Adrenal gland (tissue), 12 donors: ENCODE results near the gene CNTLN. TPM values are rescaled to one million over a fixed set of nuclear protein-coding genes. Genes with fewer than 3 reads are reported as not detected.

Source experiments
- DNase-seq, 7 donors: peaks; one replicate each; pipeline ENCODE4 v3.0.0-alpha.2; 2019 to 2020
- H3K27ac ChIP-seq, 5 donors: fragments of 200-600 bp; sonication (generic) in 4 of 5; 1 replicate in 3 of 5; 2 replicates in 2 of 5; pipeline versions ENCODE4 v1.5.1 to v1.8.0; 2016 to 2020; ENCODE audit warnings: mild to moderate bottlenecking in 1 of 5
- H3K27me3 ChIP-seq: fragments of 200-600 bp; 2 replicates; pipeline ENCODE4 v1.8.0; 2021
- H3K36me3 ChIP-seq, 2 donors: fragments of 200-600 bp; replicated peaks in 1 of 2; 1 replicate in 1 of 2; 2 replicates in 1 of 2; pipeline versions ENCODE4 v1.5.1 to v1.8.0; 2018 to 2022
- H3K4me1 ChIP-seq, 2 donors: fragments of 200-600 bp; replicated peaks in 1 of 2; 1 replicate in 1 of 2; 2 replicates in 1 of 2; pipeline versions ENCODE4 v1.5.1 to v1.8.0; 2018 to 2021
- H3K4me3 ChIP-seq, 4 donors: fragments of 200-600 bp; sonication (generic) in 3 of 4; one replicate each; pipeline ENCODE4 v1.5.1; 2016 to 2018
- H3K9me3 ChIP-seq, 3 donors: fragments of 200-600 bp; sonication (generic) in 1 of 3; replicated peaks in 1 of 3; 1 replicate in 2 of 3; 2 replicates in 1 of 3; pipeline versions ENCODE4 v1.5.1 to v1.8.0; 2016 to 2021
- POLR2A ChIP-seq, 2 donors: fragments of 450-650 bp; IDR thresholded peaks; one replicate each; pipeline ENCODE4 v1.6.1; 2017; ENCODE audit warnings: antibody characterized with exemption in 2 of 2, mild to moderate bottlenecking in 2 of 2, moderate library complexity in 1 of 2
- WGBS, 4 donors: extraction: QIAGEN DNeasy Blood & Tissue Kit in 2 of 4; methylation state at CpG; one replicate each; pipeline versions ENCODE4 v1.1.5 to v1.1.7; 2013 to 2017; 5-methylcytosine and 5-hydroxymethylcytosine counted together
- intact Hi-C, 2 donors: fragments of 100-400 bp; cut with DNase I; formaldehyde crosslinking; loops; one replicate each; pipeline versions ENCODE4 v1.14.1 to v1.15.0; 2022 to 2023
- polyA plus RNA-seq, 3 donors: library from polyadenylated mRNA; stranded (reverse); fragments of 200-250 nt in 2 of 3; fragments of 350-450 nt in 1 of 3; fragmentation: Illumina TruSeq in 1 of 3; extraction: RNeasy Lipid Tissue Mini Kit (QIAGEN cat#74804) in 1 of 3; gene quantifications; one replicate each; pipeline ENCODE4 v1.2.3, GENCODE V29; 2013 to 2014
- total RNA-seq, 9 donors: library from RNA; depleted of rRNA in 4 of 9; stranded (reverse); fragments of >200 nt in 4 of 9; fragments of 120-200 nt in 1 of 9; fragmentation: NEBNext Ultra II Directional in 1 of 9; extraction: Animal tissue kit (Norgen Biotek cat#: 25700) in 1 of 9; gene quantifications; one replicate each; pipeline versions ENCODE4 v1.1.0 to v1.2.4, GENCODE V29; 2013 to 2023
- TF ChIP-seq, protein P1 (sequence below), 6 experiments: fragments of 450-650 bp in 4 of 6; fragments of 200-600 bp in 2 of 6; sonication (generic) in 1 of 6; IDR thresholded peaks; 1 replicate in 5 of 6; 2 replicates in 1 of 6; pipeline versions ENCODE4 v1.5.1 to v1.8.0; 2016 to 2021; ENCODE audit warnings: antibody characterized with exemption in 6 of 6, mild to moderate bottlenecking in 2 of 6, moderate library complexity in 1 of 6
- donor health status: healthy with polysubstance abuse.
- donor health status: Bipolar disorder and iron deficiency.
- donor health status: DM: yes; HTN: yes; CAD: no.
- donor health status: DM: no; HTN: no; CAD: no.
- donor health status: DM: no; HTN: no; CAD: no.
- donor health status: DM: yes; HTN: yes; CAD: no.

Gene CNTLN
- total and polyA plus RNA-seq, 12 donors = 2.1 to 13.6 (median 6.4) TPM

DNA sequence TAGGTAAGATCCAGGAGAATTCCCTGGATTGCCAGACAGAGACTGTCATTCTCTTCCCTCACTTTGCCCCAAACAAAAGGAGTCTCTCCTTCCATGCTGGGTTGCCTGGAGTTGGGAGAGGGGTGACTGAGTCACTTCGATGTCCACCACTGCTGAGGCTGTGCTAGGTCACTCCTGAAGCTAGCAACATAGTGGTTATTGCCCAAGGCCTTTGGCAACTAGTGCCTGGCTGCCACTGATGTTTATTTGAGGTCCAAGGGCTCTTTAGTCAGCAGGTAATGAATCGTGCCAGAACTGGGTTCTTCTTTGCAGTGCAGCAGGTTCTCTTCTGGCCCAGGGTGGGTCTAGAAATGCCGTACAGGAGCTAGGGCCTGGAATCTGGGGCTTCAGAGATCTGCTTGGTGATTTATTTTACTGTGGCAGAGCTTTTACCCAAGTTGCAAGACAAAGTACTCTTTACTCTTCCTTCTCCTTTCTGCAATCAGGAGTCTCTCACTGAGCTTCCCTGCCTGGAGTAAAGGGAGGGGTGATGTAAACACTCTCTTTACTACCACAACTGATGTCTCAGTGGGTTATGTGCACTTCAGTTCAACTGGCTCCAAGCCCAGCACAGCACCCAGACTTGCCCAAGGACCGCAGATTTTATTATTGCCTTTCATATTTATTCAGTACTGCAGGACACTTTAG, 288.3 kb downstream of the CNTLN start:
- peak overlapping the region in 1 of 5 donors; percentile 4 for H3K27ac ChIP-seq
- no peaks in the 10 kb centered on the region for H3K36me3 ChIP-seq
- H3K4me3 ChIP-seq = no peak overlapping the region
- peak in 4 of 7 donors; percentile 23 to 58 (median 40) for DNase-seq
- H3K9me3 ChIP-seq = no peaks in the 10 kb centered on the region
- H3K27me3 ChIP-seq = no peaks in the 10 kb centered on the region
- H3K4me1 ChIP-seq = no peaks in the 10 kb centered on the region
- WGBS, 4 donors = 73 to 78% (median 76%) methylated on average over 4 of the region's 4 CpGs
- intact Hi-C loops = no loop called here
- TF ChIP-seq POLR2A (IDR thresholded peaks at IDR 0.05) = no peak
- TF ChIP-seq, protein P1, sequence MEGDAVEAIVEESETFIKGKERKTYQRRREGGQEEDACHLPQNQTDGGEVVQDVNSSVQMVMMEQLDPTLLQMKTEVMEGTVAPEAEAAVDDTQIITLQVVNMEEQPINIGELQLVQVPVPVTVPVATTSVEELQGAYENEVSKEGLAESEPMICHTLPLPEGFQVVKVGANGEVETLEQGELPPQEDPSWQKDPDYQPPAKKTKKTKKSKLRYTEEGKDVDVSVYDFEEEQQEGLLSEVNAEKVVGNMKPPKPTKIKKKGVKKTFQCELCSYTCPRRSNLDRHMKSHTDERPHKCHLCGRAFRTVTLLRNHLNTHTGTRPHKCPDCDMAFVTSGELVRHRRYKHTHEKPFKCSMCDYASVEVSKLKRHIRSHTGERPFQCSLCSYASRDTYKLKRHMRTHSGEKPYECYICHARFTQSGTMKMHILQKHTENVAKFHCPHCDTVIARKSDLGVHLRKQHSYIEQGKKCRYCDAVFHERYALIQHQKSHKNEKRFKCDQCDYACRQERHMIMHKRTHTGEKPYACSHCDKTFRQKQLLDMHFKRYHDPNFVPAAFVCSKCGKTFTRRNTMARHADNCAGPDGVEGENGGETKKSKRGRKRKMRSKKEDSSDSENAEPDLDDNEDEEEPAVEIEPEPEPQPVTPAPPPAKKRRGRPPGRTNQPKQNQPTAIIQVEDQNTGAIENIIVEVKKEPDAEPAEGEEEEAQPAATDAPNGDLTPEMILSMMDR (IDR thresholded peaks at IDR 0.05) = no peak

DNA sequence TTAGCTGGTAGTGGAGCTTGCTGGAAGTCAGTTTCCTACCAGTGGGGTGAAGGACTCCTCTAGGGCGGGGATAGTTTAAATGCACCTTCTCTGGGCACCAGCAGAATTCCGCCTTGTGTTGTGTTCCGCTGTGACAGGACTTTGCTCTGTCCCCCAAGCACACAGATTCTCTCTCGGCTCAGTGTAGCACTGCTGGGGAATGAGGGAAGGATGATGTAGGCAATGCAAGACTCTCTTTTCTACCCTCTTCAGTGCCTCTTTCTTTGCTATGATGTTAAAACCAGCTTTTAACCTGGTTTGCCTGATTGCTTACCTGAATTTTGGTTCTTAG, 288.8 kb downstream of the CNTLN start:
- intact Hi-C loops = no loop called here

DNA sequence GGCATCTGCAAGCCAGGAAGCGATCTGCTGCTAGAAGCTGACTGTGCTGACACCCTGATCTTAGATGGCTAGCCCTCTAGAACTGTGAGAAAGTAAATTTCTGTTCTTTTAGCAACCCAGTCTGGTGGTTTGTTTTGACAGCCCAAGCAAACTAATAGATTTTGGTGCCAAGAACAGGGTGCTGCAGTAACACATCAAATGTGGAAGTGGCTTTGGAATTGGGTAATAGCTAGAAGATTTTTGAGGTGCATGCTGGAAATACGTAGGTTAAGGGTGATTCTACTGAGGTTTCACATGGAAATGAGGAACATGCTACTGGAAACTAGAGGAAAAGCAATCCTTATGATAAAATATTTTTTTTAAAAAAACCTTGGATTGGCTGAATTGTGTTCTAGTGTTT, 290.5 kb downstream of the CNTLN start:
- intact Hi-C loops = no loop called here
- TF ChIP-seq POLR2A (IDR thresholded peaks at IDR 0.05) = no peak
- TF ChIP-seq, protein P1 (IDR thresholded peaks at IDR 0.05) = no peak

More for the DNA sequence above, 288.8 kb downstream of the CNTLN start:
- Histone ChIP-seq H3K27me3 (no peaks in the 10 kb centered on the region), H3K36me3 (no peaks in the 10 kb centered on the region), H3K4me3 (no peak overlapping the region), H3K9me3 (no peaks in the 10 kb centered on the region), H3K4me1 (no peaks in the 10 kb centered on the region), H3K27ac (no peak overlapping the region)
- TF ChIP-seq POLR2A (IDR thresholded peaks at IDR 0.05) = no peak
- TF ChIP-seq, protein P1 (IDR thresholded peaks at IDR 0.05) = no peak
- DNase-seq = no peak
- 93 to 100% (median 96%) methylated on average over 4 of the region's 4 CpGs for WGBS, 4 donors

DNA sequence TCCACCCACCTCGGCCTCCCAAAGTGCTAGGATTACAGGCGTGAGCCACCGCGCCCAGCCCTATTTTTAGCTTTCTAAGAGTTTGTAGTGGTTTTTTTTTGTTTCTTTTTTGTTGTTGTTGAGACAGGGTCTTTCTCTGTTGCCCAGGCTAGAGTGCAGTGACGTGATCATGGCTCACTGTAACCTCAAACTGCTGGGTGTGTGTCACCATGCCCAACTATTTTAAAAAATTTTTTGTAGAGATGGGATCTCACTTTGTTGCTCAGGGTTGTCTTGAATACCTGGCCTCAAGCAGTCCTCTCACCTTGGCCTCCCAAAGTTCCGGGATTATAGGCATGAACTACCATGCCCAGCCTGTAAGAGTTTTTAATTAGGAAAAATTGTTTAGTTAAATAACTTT, 298.7 kb downstream of the CNTLN start:
- intact Hi-C loops = no loop called here
- no peaks in the 10 kb centered on the region for H3K27me3 ChIP-seq
- peaks cover 0 to 3% (median 0%) of the 10 kb centered on the region in 3 donors for H3K9me3 ChIP-seq
- H3K27ac ChIP-seq = no peak overlapping the region
- H3K4me3 ChIP-seq = no peak overlapping the region
- DNase-seq = no peak
- no peak for TF ChIP-seq POLR2A (IDR thresholded peaks at IDR 0.05)
- TF ChIP-seq, protein P1 (IDR thresholded peaks at IDR 0.05) = no peak
- no peaks in the 10 kb centered on the region for H3K4me1 ChIP-seq
- no peaks in the 10 kb centered on the region for H3K36me3 ChIP-seq
- 96 to 99% (median 97%) methylated on average over 6 of the region's 6 CpGs for WGBS, 4 donors

More for the DNA sequence above, 290.5 kb downstream of the CNTLN start:
- Histone ChIP-seq H3K9me3 (peaks cover 0 to 2% (median 0%) of the 10 kb centered on the region in 3 donors), H3K4me1 (no peaks in the 10 kb centered on the region), H3K27ac (no peak overlapping the region), H3K36me3 (no peaks in the 10 kb centered on the region), H3K4me3 (no peak overlapping the region), H3K27me3 (no peaks in the 10 kb centered on the region)
- 73 to 87% (median 80%) methylated on average over 2 of the region's 2 CpGs for WGBS, 4 donors
- DNase-seq = no peak
